ENCODE results near the gene FKRP.
"Not testable (repeated sequence)": the region's sequence is repeated elsewhere in the genome, so short reads cannot be mapped to it uniquely, and the experiment has no call there.

The FKRP gene

GRCh38 chr19:46803555-46803954, 57.7 kb downstream of the FKRP start:
- TF ChIP-seq CTCF (conservative IDR thresholded peaks at IDR 0.05; ENCODE audit: low read length) = no peak
- no peak for TF ChIP-seq EZH2phosphoT487 (IDR thresholded peaks at IDR 0.05; ENCODE audit: borderline replicate concordance)
- Histone ChIP-seq H3K4me1 (ENCODE audit: insufficient read depth, low read length, poor library complexity, severe bottlenecking) (no peaks in the 10 kb centered on the region), H3K9ac (ENCODE audit: low read depth, low read length, poor library complexity, severe bottlenecking) (no peak overlapping the region), H3K4me2 (ENCODE audit: low read depth, low read length, poor library complexity, severe bottlenecking) (no peak overlapping the region), H3K9me3 (ENCODE audit: insufficient read depth, low read depth, low read length) (no peaks in the 10 kb centered on the region), H3K27me3 (ENCODE audit: insufficient read depth, low read length, poor library complexity, severe bottlenecking) (no peaks in the 10 kb centered on the region), H3K79me2 (ENCODE audit: insufficient read depth, low read length) (no peaks in the 10 kb centered on the region), H3K4me3 (ENCODE audit: low read length, poor library complexity, severe bottlenecking) (no peak overlapping the region), H3K9me2 (replicated peaks; ENCODE audit: low read depth, low read length) (no peaks in the 10 kb centered on the region), H2AFZ (ENCODE audit: low read length) (no peak overlapping the region), H4K20me1 (ENCODE audit: insufficient read depth, low read length, poor library complexity, severe bottlenecking) (no peaks in the 10 kb centered on the region), H3F3A (ENCODE audit: low read depth) (no peaks in the 10 kb centered on the region), H3K36me3 (ENCODE audit: insufficient read depth, low read length) (no peaks in the 10 kb centered on the region)

- H3F3A ChIP-seq (ENCODE audit: low read depth); H3K27me3 ChIP-seq (ENCODE audit: insufficient read depth, low read length, poor library complexity, severe bottlenecking); H3K9ac ChIP-seq (ENCODE audit: low read depth, low read length, poor library complexity, severe bottlenecking); H3K36me3 ChIP-seq (ENCODE audit: insufficient read depth, low read length); H3K4me1 ChIP-seq (ENCODE audit: insufficient read depth, low read length, poor library complexity, severe bottlenecking); H4K20me1 ChIP-seq (ENCODE audit: insufficient read depth, low read length, poor library complexity, severe bottlenecking); H3K4me3 ChIP-seq (ENCODE audit: low read length, poor library complexity, severe bottlenecking); H3K9me3 ChIP-seq (ENCODE audit: insufficient read depth, low read depth, low read length); H2AFZ ChIP-seq (ENCODE audit: low read length); H3K4me2 ChIP-seq (ENCODE audit: low read depth, low read length, poor library complexity, severe bottlenecking); H3K9me2 ChIP-seq (replicated peaks; ENCODE audit: low read depth, low read length); H3K79me2 ChIP-seq (ENCODE audit: insufficient read depth, low read length): not testable (repeated sequence)
These were observed 58.6 kb downstream of the FKRP start for GRCh38 chr19:46804432-46804831.

GRCh38 chr19:46806656-46807055, 60.8 kb downstream of the FKRP start:
- no peaks in the 10 kb centered on the region for H3K79me2 ChIP-seq (ENCODE audit: insufficient read depth, low read length)
- H3K9me2 ChIP-seq (replicated peaks; ENCODE audit: low read depth, low read length) = no peaks in the 10 kb centered on the region
- H3K9ac ChIP-seq (ENCODE audit: low read depth, low read length, poor library complexity, severe bottlenecking) = no peak overlapping the region
- H3K4me3 ChIP-seq (ENCODE audit: low read length, poor library complexity, severe bottlenecking) = no peak overlapping the region
- no peaks in the 10 kb centered on the region for H3F3A ChIP-seq (ENCODE audit: low read depth)
- no peaks in the 10 kb centered on the region for H3K4me1 ChIP-seq (ENCODE audit: insufficient read depth, low read length, poor library complexity, severe bottlenecking)
- H3K4me2 ChIP-seq (ENCODE audit: low read depth, low read length, poor library complexity, severe bottlenecking) = no peak overlapping the region
- H3K36me3 ChIP-seq (ENCODE audit: insufficient read depth, low read length) = no peaks in the 10 kb centered on the region
- no peaks in the 10 kb centered on the region for H3K27me3 ChIP-seq (ENCODE audit: insufficient read depth, low read length, poor library complexity, severe bottlenecking)
- no peak overlapping the region; the same call in 1 of the 2 replicates for H2AFZ ChIP-seq (ENCODE audit: low read length)
- no peaks in the 10 kb centered on the region for H4K20me1 ChIP-seq (ENCODE audit: insufficient read depth, low read length, poor library complexity, severe bottlenecking)
- no peaks in the 10 kb centered on the region for H3K9me3 ChIP-seq (ENCODE audit: insufficient read depth, low read depth, low read length)
- TF ChIP-seq EZH2phosphoT487 (IDR thresholded peaks at IDR 0.05; ENCODE audit: borderline replicate concordance) = no peak
- TF ChIP-seq CTCF (conservative IDR thresholded peaks at IDR 0.05; ENCODE audit: low read length) = no peak

All from Loucy (cell line).